HCT116 (cell line): ENCODE data around the gene SCYGR3. TPM values are rescaled to one million over a fixed set of nuclear protein-coding genes. Genes with fewer than 3 reads are reported as not detected.

ENCODE experiments used
- ATAC-seq: fragments of 200-7000 bp; cut with Tn5 transposase; 2 replicates; pipeline ENCODE4 v1.9.1; 2020; ENCODE audit warnings: mild to moderate bottlenecking, moderate library complexity
- BruUV-seq: library from RNA; stranded (reverse); fragments of 400-500 nt; replicated peaks from 2 replicates; lab custom pipeline; 2021; lab: Mats Ljungman, UMichigan
- CTCF ChIA-PET: fragments of 300-600 bp; sonication (Branson Sonifier 250); formaldehyde crosslinking; loops from one replicate; lab custom pipeline; 2021; ENCODE audit warnings: antibody characterized with exemption; lab: Charles Lee
- POLR2A ChIA-PET: fragments of 300-600, 350-600 bp; sonication (Branson Sonifier 250); formaldehyde crosslinking; loops from one replicate; lab custom pipeline; 2021; ENCODE audit warnings: antibody characterized with exemption; lab: Charles Lee
- RAD21 ChIA-PET, 2 experiments: fragments of 300-600 bp; sonication (Branson Sonifier 250); formaldehyde crosslinking; loops; one replicate each; lab custom pipeline; 2023; ENCODE audit warnings: low total read pairs in 2 of 2; ENCODE audit not compliant: uncharacterized antibody in 2 of 2, unreplicated experiment in 2 of 2, low non-redundant PET in 1 of 2; lab: Charles Lee
- DNase-seq: peaks from one replicate; pipeline ENCODE4 v3.0.0-alpha.2; 2010; ENCODE audit warnings: low read depth, low spot score
- H2AFZ ChIP-seq: fragments of 200-600 bp; shearing (Covaris generic), sonication (generic); 2 replicates; pipeline ENCODE4 v1.6.1; 2017; ENCODE audit warnings: low read depth, mixed run types, mixed read lengths, antibody characterized with exemption, low read length; ENCODE audit not compliant: poor library complexity, severe bottlenecking
- H3K27ac ChIP-seq: 2 replicates; pipeline ENCODE4 v1.5.1; 2012; ENCODE audit warnings: low read depth, low read length
- H3K27me3 ChIP-seq: fragments of 200-600 bp; sonication (generic); 2 replicates; pipeline ENCODE4 v1.6.1; 2016; ENCODE audit warnings: mixed run types, low read length, mixed read lengths; ENCODE audit not compliant: insufficient read depth
- H3K36me3 ChIP-seq, 2 experiments: fragments of 200-500 bp in 1 of 2; fragments of 200-600 bp in 1 of 2; sonication (Bioruptor generic) in 1 of 2; sonication (generic) in 1 of 2; 2 replicates each; pipeline versions ENCODE4 v1.5.1 to v1.6.1; 2014 to 2016; ENCODE audit warnings: low read length in 2 of 2, inconsistent platforms in 1 of 2, mixed read lengths in 1 of 2, mixed run types in 1 of 2; ENCODE audit not compliant: insufficient read depth in 2 of 2, control insufficient read depth in 1 of 2
- H3K4me1 ChIP-seq, 2 experiments: fragments of 200-600 bp in 1 of 2; sonication (generic) in 1 of 2; 2 replicates each; pipeline versions ENCODE4 v1.5.1 to v1.6.1; 2012 to 2017; ENCODE audit warnings: low read length in 2 of 2, inconsistent platforms in 1 of 2, mild to moderate bottlenecking in 1 of 2, mixed read lengths in 1 of 2, mixed run types in 1 of 2, moderate library complexity in 1 of 2; ENCODE audit not compliant: insufficient read depth in 2 of 2, control insufficient read depth in 1 of 2
- H3K4me2 ChIP-seq: fragments of 200-600 bp; sonication (generic); 2 replicates; pipeline ENCODE4 v1.6.1; 2017; ENCODE audit warnings: mixed run types, low read length, mixed read lengths
- H3K4me3 ChIP-seq, 2 experiments: fragments of 200-600 bp in 1 of 2; sonication (generic) in 1 of 2; replicated peaks in 1 of 2; 2 replicates each; pipeline ENCODE4 v1.5.1; 2011 to 2016; ENCODE audit warnings: low read length in 2 of 2, control low read depth in 1 of 2, low read depth in 1 of 2, mild to moderate bottlenecking in 1 of 2, mixed read lengths in 1 of 2, mixed run types in 1 of 2
- H3K79me2 ChIP-seq: fragments of 200-600 bp; sonication (generic); 2 replicates; pipeline ENCODE4 v1.6.1; 2017; ENCODE audit warnings: mild to moderate bottlenecking, mixed run types, low read length, moderate library complexity, mixed read lengths; ENCODE audit not compliant: insufficient read depth
- H3K9ac ChIP-seq: fragments of 200-600 bp; sonication (generic); 2 replicates; pipeline ENCODE4 v1.6.1; 2016; ENCODE audit warnings: low read length, mixed read lengths
- H3K9me2 ChIP-seq: fragments of 200-600 bp; sonication (generic), shearing (Covaris generic); 2 replicates; pipeline ENCODE4 v1.6.1; 2017; ENCODE audit warnings: mixed run types, mild to moderate bottlenecking, moderate library complexity; ENCODE audit not compliant: insufficient read depth
- H3K9me3 ChIP-seq, 2 experiments: fragments of 200-500 bp in 1 of 2; fragments of 200-600 bp in 1 of 2; sonication (Bioruptor generic) in 1 of 2; sonication (generic) in 1 of 2; 2 replicates each; pipeline ENCODE4 v1.6.1; 2014 to 2017; ENCODE audit warnings: low read length in 2 of 2, mixed read lengths in 2 of 2, inconsistent platforms in 1 of 2, low read depth in 1 of 2, mild to moderate bottlenecking in 1 of 2, mixed run types in 1 of 2, moderate library complexity in 1 of 2; ENCODE audit not compliant: control insufficient read depth in 1 of 2, insufficient read depth in 1 of 2
- H4K20me1 ChIP-seq: fragments of 200-600 bp; sonication (generic), shearing (Covaris generic); 2 replicates; pipeline ENCODE4 v1.6.1; 2017; ENCODE audit warnings: mixed run types, mild to moderate bottlenecking, moderate library complexity; ENCODE audit not compliant: insufficient read depth
- CBX3 ChIP-seq: IDR thresholded peaks from 2 replicates; pipeline ENCODE4 v1.6.1; 2012; ENCODE audit warnings: low read depth
- CEBPB ChIP-seq: IDR thresholded peaks from 2 replicates; pipeline ENCODE4 v1.6.1; 2012; ENCODE audit warnings: low read depth
- EGR1 ChIP-seq: IDR thresholded peaks from 2 replicates; pipeline ENCODE4 v1.6.1; 2012; ENCODE audit warnings: low read depth
- EZH2 ChIP-seq: fragments of 200-600 bp; sonication (generic); IDR thresholded peaks from 2 replicates; pipeline ENCODE4 v1.6.1; 2017; ENCODE audit warnings: antibody characterized with exemption, mixed run types
- EZH2phosphoT487 ChIP-seq: fragments of 200-600 bp; IDR thresholded peaks from 2 replicates; pipeline ENCODE4 v1.6.1; 2018; ENCODE audit warnings: antibody characterized with exemption, borderline replicate concordance
- FOSL1 ChIP-seq: IDR thresholded peaks from 2 replicates; pipeline ENCODE4 v1.6.1; 2012; ENCODE audit warnings: low read depth
- JUND ChIP-seq: IDR thresholded peaks from 2 replicates; pipeline ENCODE4 v1.6.1; 2012
- MAX ChIP-seq: IDR thresholded peaks from 2 replicates; pipeline ENCODE4 v1.6.1; 2012
- POLR2A ChIP-seq: IDR thresholded peaks from 2 replicates; pipeline ENCODE4 v1.7.0; 2011; ENCODE audit warnings: borderline replicate concordance; ENCODE audit not compliant: insufficient read depth, insufficient read length; ENCODE audit errors: extremely low read depth
- POLR2AphosphoS5 ChIP-seq: IDR thresholded peaks from 2 replicates; pipeline ENCODE4 v1.6.1; 2011; ENCODE audit warnings: mild to moderate bottlenecking, low read depth, low read length, moderate library complexity
- RAD21 ChIP-seq: IDR thresholded peaks from 2 replicates; pipeline ENCODE4 v1.6.1; 2012; ENCODE audit warnings: low read depth, mild to moderate bottlenecking
- REST ChIP-seq: IDR thresholded peaks from 2 replicates; pipeline ENCODE4 v1.6.1; 2012; ENCODE audit warnings: low read depth
- SIN3A ChIP-seq: IDR thresholded peaks from 2 replicates; pipeline ENCODE4 v1.6.1; 2012; ENCODE audit warnings: low read depth
- SRF ChIP-seq: IDR thresholded peaks from 2 replicates; pipeline ENCODE4 v1.6.1; 2012; ENCODE audit warnings: low read depth
- TCF7L2 ChIP-seq: IDR thresholded peaks from 2 replicates; pipeline ENCODE4 v1.7.0; 2011; ENCODE audit warnings: borderline replicate concordance, inconsistent platforms; ENCODE audit not compliant: insufficient read depth, insufficient read length; ENCODE audit errors: extremely low read depth
- YY1 ChIP-seq: IDR thresholded peaks from 2 replicates; pipeline ENCODE4 v1.6.1; 2011; ENCODE audit warnings: low read length, low read depth, moderate library complexity, mild to moderate bottlenecking; ENCODE audit not compliant: insufficient replicate concordance; ENCODE audit errors: extremely low read depth
- ZBTB33 ChIP-seq: IDR thresholded peaks from 2 replicates; pipeline ENCODE4 v1.6.1; 2011; ENCODE audit warnings: mild to moderate bottlenecking, low read length, moderate library complexity; ENCODE audit not compliant: insufficient replicate concordance; ENCODE audit errors: extremely low read depth
- ZNF274 ChIP-seq: fragments of 200-500 bp; sonication (Bioruptor generic); IDR thresholded peaks from 2 replicates; pipeline ENCODE4 v1.6.1; 2014; ENCODE audit warnings: mild to moderate bottlenecking, low read depth, low read length, inconsistent platforms
- intact Hi-C: fragments of 100-400 bp; cut with micrococcal nuclease; formaldehyde crosslinking; loops from 2 replicates; pipeline ENCODE4 v1.10.0; 2022
- total RNA-seq: library from RNA; stranded (reverse); gene quantifications from one replicate; pipeline ENCODE4 v1.2.1, GENCODE V29; 2021; ENCODE audit not compliant: unreplicated experiment

SCYGR3 gene
- total RNA-seq, 1 experiment from 2014 or later: not detected

- CTCF ChIA-PET: no interaction called here
- no peak overlapping the region for H3K9ac ChIP-seq
- H4K20me1 ChIP-seq: no peaks in the 10 kb centered on the region
- H3K4me2 ChIP-seq: no peak overlapping the region
- no peak overlapping the region for H3K27ac ChIP-seq
- no peaks in the 10 kb centered on the region for H3K4me1 ChIP-seq
- RAD21 ChIA-PET: no interaction called here
- H3K27me3 ChIP-seq: no peaks in the 10 kb centered on the region
- intact Hi-C loops: no loop called here
- POLR2A ChIA-PET: no interaction called here
- H3K9me3 ChIP-seq: no peaks in the 10 kb centered on the region
- H3K79me2 ChIP-seq: no peaks in the 10 kb centered on the region
- BruUV-seq: no TSS peak
- DNase-seq: no peak
- H2AFZ ChIP-seq: no peak overlapping the region
- no peak overlapping the region for H3K4me3 ChIP-seq
- TF ChIP-seq FOSL1 (no peak), EGR1 (no peak), REST (no peak), POLR2AphosphoS5 (no peak), SRF (no peak), POLR2A (no peak), SIN3A (no peak), CBX3 (no peak), MAX (no peak), EZH2 (no peak), ZBTB33 (no peak), ZNF274 (no peak), EZH2phosphoT487 (no peak), YY1 (no peak), CEBPB (no peak), JUND (no peak), TCF7L2 (no peak), RAD21 (no peak)
- no peaks in the 10 kb centered on the region for H3K36me3 ChIP-seq
- no peak for ATAC-seq
- H3K9me2 ChIP-seq: no peaks in the 10 kb centered on the region
Observed at GRCh38 chr2:227661827-227662226, 47.2 kb upstream of the SCYGR3 start.
